LNCaP clone FGC (cell line): Measurements from ENCODE around the gene DCAKD.

ENCODE experiments used
- DNase-seq: peaks from one replicate; pipeline ENCODE4 v3.0.0-alpha.2; 2011; ENCODE audit warnings: low read depth
- H3K4me3 ChIP-seq: 2 replicates; pipeline ENCODE4 v1.5.1; 2011; ENCODE audit warnings: mild to moderate bottlenecking, low read depth, low read length, control low read depth
- CTCF ChIP-seq: IDR thresholded peaks from 2 replicates; pipeline ENCODE4 v1.5.1; 2012; ENCODE audit warnings: mild to moderate bottlenecking; ENCODE audit not compliant: control insufficient read depth, insufficient read depth; ENCODE audit errors: extremely low read depth

Gene DCAKD

GRCh38 chr17:45070001-45070400 is 18.6 kb upstream of the DCAKD start:
- no peak for DNase-seq
- no peak overlapping the region for H3K4me3 ChIP-seq
- no peak for TF ChIP-seq CTCF

- no peak for TF ChIP-seq CTCF
- no peak for DNase-seq
- no peak overlapping the region for H3K4me3 ChIP-seq
Measured at GRCh38 chr17:45067637-45068036, 16.2 kb upstream of the DCAKD start.

- DNase-seq: no peak
- H3K4me3 ChIP-seq: no peak overlapping the region
Measured at GRCh38 chr17:45063198-45063597, 11.8 kb upstream of the DCAKD start.

DNA sequence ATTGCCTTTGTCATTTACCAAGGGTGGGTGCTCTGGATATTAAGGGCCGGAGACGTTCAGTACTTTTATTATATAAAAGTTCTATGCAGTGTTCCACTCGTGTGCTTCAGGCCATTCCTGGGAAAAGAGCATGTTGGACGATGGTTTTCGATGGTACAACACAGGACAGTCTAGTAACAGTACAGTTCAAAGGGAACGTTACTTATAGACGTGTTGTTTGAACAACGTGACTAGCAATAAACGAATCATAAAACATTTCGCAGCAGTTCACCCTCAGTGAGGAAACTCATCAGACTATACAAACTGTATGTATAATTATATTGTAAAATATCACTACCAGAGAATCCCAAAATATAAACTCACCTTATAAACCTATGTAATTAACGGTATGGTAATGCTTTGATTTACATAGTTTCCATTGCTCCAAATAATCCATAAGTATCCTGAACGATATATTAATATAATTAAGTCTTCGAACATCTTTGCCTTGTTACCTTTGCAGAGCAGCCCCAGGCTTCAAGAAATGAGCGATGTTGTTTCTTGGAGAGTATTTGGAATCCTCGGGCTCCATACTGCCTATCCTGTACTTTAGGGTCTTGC is 10.3 kb upstream of the DCAKD start:
- no peak for DNase-seq
- no peak for TF ChIP-seq CTCF
- H3K4me3 ChIP-seq: peak overlapping the region; percentile 94

More at GRCh38 chr17:45063198-45063597, 11.8 kb upstream of the DCAKD start:
- no peak for TF ChIP-seq CTCF

- H3K4me3 ChIP-seq: peak within 1 kb of the TSS; percentile 94
- DNase-seq: peak; percentile 98
- no peak for TF ChIP-seq CTCF
Measured at GRCh38 chr17:45060797-45061605, 9.6 kb upstream of the DCAKD start, which contains the start of gene NMT1. Gene NMT1 (plus strand): TSS chr17:45061317. CDS start chr17:45061330, 13 bp downstream.

GRCh38 chr17:45060382-45060796 is 9.0 kb upstream of the DCAKD start:
- peak overlapping the region; percentile 94 for H3K4me3 ChIP-seq
- no peak for DNase-seq
- TF ChIP-seq CTCF: no peak
